ENCODE measurements around the gene WASF2.

DNA sequence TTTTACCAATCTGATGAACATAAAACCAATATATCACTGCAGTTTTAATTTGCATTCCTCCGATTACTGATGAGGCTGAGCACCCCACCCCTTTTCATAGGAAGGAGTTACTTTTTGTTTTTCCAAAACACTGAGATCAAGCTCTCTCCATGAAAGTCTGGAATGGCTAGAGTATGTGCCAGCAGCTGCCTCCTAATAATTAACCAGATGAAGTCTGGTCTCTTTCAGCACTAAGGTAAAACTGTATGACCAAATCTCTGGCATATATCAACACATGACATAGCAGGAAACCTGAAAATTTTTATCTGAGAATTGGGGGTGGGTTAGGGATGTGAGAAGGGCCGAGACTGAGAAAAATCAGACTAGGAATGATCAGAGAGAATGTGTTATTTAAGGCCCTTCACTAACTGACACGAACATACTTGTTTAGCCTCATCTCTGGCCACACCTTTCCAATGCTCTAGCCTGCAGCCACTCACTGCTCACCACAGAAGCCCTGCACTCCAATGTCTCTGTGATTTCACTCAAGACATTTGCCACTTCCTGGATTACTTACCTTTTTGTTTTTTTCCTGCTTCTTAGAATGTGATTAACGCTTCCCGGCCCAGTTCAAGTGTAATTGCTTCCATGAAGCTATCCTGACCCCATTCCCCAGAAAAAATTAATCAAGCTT, 34.7 kb downstream of the WASF2 start:
- TF ChIP-seq, protein P1, sequence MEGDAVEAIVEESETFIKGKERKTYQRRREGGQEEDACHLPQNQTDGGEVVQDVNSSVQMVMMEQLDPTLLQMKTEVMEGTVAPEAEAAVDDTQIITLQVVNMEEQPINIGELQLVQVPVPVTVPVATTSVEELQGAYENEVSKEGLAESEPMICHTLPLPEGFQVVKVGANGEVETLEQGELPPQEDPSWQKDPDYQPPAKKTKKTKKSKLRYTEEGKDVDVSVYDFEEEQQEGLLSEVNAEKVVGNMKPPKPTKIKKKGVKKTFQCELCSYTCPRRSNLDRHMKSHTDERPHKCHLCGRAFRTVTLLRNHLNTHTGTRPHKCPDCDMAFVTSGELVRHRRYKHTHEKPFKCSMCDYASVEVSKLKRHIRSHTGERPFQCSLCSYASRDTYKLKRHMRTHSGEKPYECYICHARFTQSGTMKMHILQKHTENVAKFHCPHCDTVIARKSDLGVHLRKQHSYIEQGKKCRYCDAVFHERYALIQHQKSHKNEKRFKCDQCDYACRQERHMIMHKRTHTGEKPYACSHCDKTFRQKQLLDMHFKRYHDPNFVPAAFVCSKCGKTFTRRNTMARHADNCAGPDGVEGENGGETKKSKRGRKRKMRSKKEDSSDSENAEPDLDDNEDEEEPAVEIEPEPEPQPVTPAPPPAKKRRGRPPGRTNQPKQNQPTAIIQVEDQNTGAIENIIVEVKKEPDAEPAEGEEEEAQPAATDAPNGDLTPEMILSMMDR (conservative IDR thresholded peaks at IDR 0.05) = no peak
- no peak for TF ChIP-seq EZH2 (IDR thresholded peaks at IDR 0.05; ENCODE audit: low read depth)

Data from PC-9 (cell line).